Kidney (tissue), 14 donors: ENCODE data around the gene ELOVL6. TPM values are rescaled to one million over a fixed set of nuclear protein-coding genes. Genes with fewer than 3 reads are reported as not detected.

Experiments used
- DNase-seq, 5 donors: peaks; one replicate each; pipeline ENCODE4 v3.0.0-alpha.2; 2013 to 2020
- FAIRE-seq: peaks from 2 replicates; lab custom pipeline; 2012; peaks lifted over from hg19 to GRCh38; lab: Jason Lieb, UNC
- H3K27ac ChIP-seq, 2 donors: one replicate each; pipeline ENCODE4 v1.7.0; 2013; ENCODE audit warnings: low read depth in 2 of 2, low read length in 2 of 2, inconsistent platforms in 1 of 2
- H3K27me3 ChIP-seq: one replicate; pipeline ENCODE4 v1.7.1; 2013; ENCODE audit warnings: low read length, inconsistent platforms; ENCODE audit not compliant: control insufficient read depth, insufficient read depth
- H3K36me3 ChIP-seq, 3 donors: one replicate each; pipeline versions ENCODE4 v1.7.0 to v1.7.1; 2013; ENCODE audit warnings: low read length in 3 of 3, control low read depth in 1 of 3, inconsistent platforms in 1 of 3; ENCODE audit not compliant: insufficient read depth in 3 of 3, control insufficient read depth in 2 of 3
- H3K4me1 ChIP-seq, 3 donors: one replicate each; pipeline versions ENCODE4 v1.7.0 to v1.7.1; 2013; ENCODE audit warnings: low read length in 3 of 3, inconsistent platforms in 1 of 3, low read depth in 1 of 3; ENCODE audit not compliant: control insufficient read depth in 2 of 3, insufficient read depth in 2 of 3
- H3K4me3 ChIP-seq, 3 donors: one replicate each; pipeline versions ENCODE4 v1.7.0 to v1.8.1; 2013; ENCODE audit warnings: low read length in 3 of 3, control low read depth in 1 of 3, inconsistent platforms in 1 of 3
- H3K9ac ChIP-seq, 3 donors: one replicate each; pipeline versions ENCODE4 v1.7.0 to v1.7.1; 2013; ENCODE audit warnings: low read length in 3 of 3, control low read depth in 1 of 3, inconsistent platforms in 1 of 3
- H3K9me3 ChIP-seq, 3 donors: one replicate each; pipeline versions ENCODE4 v1.7.0 to v1.7.1; 2013; ENCODE audit warnings: low read length in 3 of 3, control low read depth in 1 of 3, inconsistent platforms in 1 of 3; ENCODE audit not compliant: control insufficient read depth in 2 of 3, insufficient read depth in 1 of 3
- intact Hi-C: fragments of 100-400 bp; cut with DNase I; formaldehyde crosslinking; loops from one replicate; pipeline ENCODE4 v1.11.1; 2022
- polyA plus RNA-seq: library from polyadenylated mRNA; stranded (reverse); fragments of 350-450 nt; fragmentation: Illumina TruSeq; extraction: RNeasy Lipid Tissue Mini Kit (QIAGEN cat#74804); gene quantifications from one replicate; pipeline ENCODE4 v1.2.3, GENCODE V29; 2014; ENCODE audit warnings: low read depth, low replicate concordance; ENCODE audit not compliant: insufficient read depth
- total RNA-seq: library from RNA; stranded (reverse); fragmentation: NEBNext Ultra II Directional; extraction: Animal tissue kit (Norgen Biotek cat#: 25700); gene quantifications from one replicate; pipeline ENCODE4 v1.2.1, GENCODE V29; 2021
- TF ChIP-seq, protein P1 (sequence below): IDR thresholded peaks from 3 replicates; pipeline ENCODE4 v1.5.1; 2012; ENCODE audit warnings: mild to moderate bottlenecking, moderate library complexity, borderline replicate concordance; ENCODE audit not compliant: insufficient read depth; ENCODE audit errors: extremely low read depth
- donor health status: control.
- donor health status: control.
- donor health status: control.
- donor health status: control.
- donor health status: control.
- donor health status: DM: yes; HTN: yes; CAD: no.
- donor health status: Normal renal cell carcinoma (clear cell type).

The ELOVL6 gene
- total and polyA plus RNA-seq, 2 donors from 2014 or later: 10.7 to 21.5 TPM

DNA sequence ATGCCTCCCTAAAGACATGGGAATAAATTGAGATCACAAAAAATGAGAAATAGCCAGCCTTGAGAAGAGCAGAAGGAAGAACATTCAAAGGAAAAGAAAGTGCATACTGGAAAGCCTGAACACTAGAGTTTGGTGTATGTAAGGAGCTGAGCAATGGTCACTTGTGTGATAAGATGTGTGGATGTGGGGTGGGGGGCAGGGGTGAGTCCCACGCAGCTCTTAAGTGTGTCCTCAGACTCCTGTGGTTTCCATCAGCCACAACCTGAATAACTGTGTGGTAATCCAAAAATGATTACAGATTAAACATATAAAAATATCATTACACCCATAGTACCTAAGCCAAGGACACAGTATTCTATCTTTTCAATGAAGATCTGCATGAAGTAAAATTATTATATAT, 59.9 kb downstream of the ELOVL6 start:
- intact Hi-C loops: no loop called here
- Histone ChIP-seq H3K4me1 (no peaks in the 10 kb centered on the region), H3K9me3 (no peaks in the 10 kb centered on the region), H3K9ac (no peak overlapping the region), H3K27ac (no peak overlapping the region), H3K36me3 (no peaks in the 10 kb centered on the region), H3K4me3 (no peak overlapping the region), H3K27me3 (no peaks in the 10 kb centered on the region)
- TF ChIP-seq, protein P1, sequence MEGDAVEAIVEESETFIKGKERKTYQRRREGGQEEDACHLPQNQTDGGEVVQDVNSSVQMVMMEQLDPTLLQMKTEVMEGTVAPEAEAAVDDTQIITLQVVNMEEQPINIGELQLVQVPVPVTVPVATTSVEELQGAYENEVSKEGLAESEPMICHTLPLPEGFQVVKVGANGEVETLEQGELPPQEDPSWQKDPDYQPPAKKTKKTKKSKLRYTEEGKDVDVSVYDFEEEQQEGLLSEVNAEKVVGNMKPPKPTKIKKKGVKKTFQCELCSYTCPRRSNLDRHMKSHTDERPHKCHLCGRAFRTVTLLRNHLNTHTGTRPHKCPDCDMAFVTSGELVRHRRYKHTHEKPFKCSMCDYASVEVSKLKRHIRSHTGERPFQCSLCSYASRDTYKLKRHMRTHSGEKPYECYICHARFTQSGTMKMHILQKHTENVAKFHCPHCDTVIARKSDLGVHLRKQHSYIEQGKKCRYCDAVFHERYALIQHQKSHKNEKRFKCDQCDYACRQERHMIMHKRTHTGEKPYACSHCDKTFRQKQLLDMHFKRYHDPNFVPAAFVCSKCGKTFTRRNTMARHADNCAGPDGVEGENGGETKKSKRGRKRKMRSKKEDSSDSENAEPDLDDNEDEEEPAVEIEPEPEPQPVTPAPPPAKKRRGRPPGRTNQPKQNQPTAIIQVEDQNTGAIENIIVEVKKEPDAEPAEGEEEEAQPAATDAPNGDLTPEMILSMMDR: no peak
- DNase-seq (no peak), FAIRE-seq (no peak)

DNA sequence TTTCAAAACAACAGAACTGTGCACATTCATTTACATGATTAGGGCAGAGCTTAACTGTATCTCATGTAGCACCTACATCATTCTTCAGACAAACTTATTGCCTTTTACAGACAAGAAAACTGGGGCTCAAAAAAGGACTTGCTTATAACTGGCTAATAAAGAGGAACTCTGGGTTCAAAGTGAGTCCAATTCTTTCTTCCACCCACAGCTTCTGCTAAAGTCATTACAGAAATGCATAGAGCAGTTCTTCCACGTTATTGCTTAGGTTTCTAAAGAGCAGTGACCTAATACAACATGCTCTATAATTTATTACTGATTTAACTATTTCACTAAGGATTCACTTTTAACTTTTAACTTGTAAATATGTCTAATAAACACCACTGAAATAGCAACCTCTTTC, 60.6 kb downstream of the ELOVL6 start:
- Histone ChIP-seq H3K4me3 (no peak overlapping the region), H3K4me1 (no peaks in the 10 kb centered on the region), H3K27ac (no peak overlapping the region), H3K36me3 (no peaks in the 10 kb centered on the region), H3K9me3 (no peaks in the 10 kb centered on the region), H3K27me3 (no peaks in the 10 kb centered on the region), H3K9ac (no peak overlapping the region)
- intact Hi-C loops: no loop called here
- FAIRE-seq (no peak), DNase-seq (no peak)
- TF ChIP-seq, protein P1: no peak

DNA sequence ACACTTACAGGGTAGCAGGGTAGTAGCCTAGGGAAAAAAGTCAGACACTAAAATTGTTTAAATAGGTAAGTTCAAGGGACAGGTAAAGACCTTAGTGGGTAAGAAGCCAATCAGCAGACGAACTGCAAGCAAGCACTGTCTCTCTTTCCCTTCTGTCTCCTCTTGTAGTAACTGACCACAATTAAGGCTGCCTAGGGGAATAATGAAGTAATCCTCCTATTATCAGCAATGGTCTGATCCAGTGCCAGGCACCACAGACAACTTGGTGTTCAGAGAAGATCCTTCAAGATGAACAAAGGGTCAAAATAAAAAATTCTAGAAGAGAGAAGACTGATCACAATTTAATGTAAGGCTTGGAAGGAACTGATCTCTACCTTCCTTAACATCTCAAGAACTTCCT, 62.9 kb downstream of the ELOVL6 start:
- TF ChIP-seq, protein P1: no peak
- Histone ChIP-seq H3K9ac (no peak overlapping the region), H3K27me3 (no peaks in the 10 kb centered on the region), H3K9me3 (no peaks in the 10 kb centered on the region), H3K27ac (no peak overlapping the region), H3K4me3 (no peak overlapping the region), H3K4me1 (no peaks in the 10 kb centered on the region), H3K36me3 (no peaks in the 10 kb centered on the region)
- DNase-seq: no peak
- intact Hi-C loops: no loop called here
- no peak for FAIRE-seq

DNA sequence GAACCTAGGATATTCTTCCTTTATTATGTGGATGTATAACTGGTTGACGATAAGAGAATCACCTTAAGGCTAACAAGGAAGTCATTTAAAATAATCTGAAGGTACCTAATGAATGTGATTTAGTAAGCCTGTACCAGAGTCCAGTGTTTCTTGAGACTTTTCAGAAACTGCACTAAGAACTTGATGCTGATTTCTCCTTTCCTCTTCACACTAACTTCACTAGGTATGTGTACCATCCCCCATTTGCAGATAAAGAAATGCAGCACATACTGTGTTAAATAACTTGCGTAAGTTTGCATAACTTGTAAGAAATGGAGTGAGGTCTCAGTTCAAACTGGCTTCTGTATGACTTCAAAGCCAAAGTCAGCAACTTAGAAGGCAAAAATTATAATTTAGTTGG, 63.3 kb downstream of the ELOVL6 start:
- FAIRE-seq (no peak), DNase-seq (no peak)
- no peaks in the 10 kb centered on the region for H3K27me3 ChIP-seq
- H3K4me3 ChIP-seq: no peak overlapping the region
- intact Hi-C loops: no loop called here
- H3K36me3 ChIP-seq: no peaks in the 10 kb centered on the region
- H3K4me1 ChIP-seq: no peaks in the 10 kb centered on the region
- no peak overlapping the region for H3K9ac ChIP-seq
- no peaks in the 10 kb centered on the region for H3K9me3 ChIP-seq
- no peak overlapping the region for H3K27ac ChIP-seq
- TF ChIP-seq, protein P1: no peak
